HG03103 (cell line): ENCODE measurements around the gene SRSF2.
A peak's percentile ranks its signal among the peaks of the same experiment; 100 is the strongest.
"Not testable (repeated sequence)": the region's sequence is repeated elsewhere in the genome, so short reads cannot be mapped to it uniquely, and the experiment has no call there.

Source experiments
- ATAC-seq: cut with Tn5 transposase; IDR thresholded peaks from one replicate; pipeline ENCODE4 v1.9.1; 2021; ENCODE audit warnings: low read depth; ENCODE audit not compliant: unreplicated experiment

The SRSF2 gene

DNA sequence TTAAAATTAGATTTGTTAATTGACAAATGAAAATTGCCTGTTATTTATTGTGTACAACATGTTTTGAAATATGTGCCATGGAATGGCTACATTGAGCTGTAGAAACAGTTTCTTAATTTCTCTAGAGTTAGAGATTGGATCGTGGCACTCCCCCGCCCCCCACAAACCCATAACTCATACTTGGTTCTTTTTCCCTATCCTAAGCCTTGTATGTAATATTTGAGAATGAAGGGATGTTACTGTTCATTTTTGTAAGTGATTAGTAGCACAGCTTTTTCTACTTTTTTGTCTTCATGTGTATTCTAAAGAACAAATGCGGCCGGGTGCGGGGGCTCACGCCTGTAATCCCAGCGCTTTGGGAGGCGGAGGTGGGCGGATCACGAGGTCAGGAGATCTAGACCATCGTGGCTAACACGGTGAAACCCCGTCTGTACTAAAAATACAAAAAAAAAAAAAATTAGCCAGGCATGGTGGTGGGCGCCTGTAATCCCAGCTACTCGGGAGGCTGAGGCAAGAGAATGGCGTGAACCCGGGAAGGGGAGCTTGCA, 2.5 kb upstream of the SRSF2 start:
- ATAC-seq, result not testable (repeated sequence)

DNA sequence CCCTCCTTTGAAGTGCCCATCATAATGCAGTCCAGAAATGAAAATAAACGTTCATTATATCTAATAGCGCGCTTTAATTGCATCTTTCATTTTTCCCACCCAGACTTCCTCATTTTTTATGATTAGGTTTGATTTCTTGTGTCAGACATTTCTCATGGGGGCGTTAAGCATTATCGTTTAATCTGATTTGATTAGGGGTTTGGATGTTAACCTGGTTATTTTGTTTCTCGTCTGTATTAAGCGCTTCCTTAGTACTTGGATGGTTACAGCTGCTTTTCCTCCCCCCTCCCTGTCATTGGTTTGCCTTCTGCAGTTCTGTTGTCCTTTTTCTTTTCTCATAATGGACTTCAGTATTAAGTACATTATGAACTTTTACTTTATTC, 1.3 kb upstream of the SRSF2 start:
- no peak for ATAC-seq

DNA sequence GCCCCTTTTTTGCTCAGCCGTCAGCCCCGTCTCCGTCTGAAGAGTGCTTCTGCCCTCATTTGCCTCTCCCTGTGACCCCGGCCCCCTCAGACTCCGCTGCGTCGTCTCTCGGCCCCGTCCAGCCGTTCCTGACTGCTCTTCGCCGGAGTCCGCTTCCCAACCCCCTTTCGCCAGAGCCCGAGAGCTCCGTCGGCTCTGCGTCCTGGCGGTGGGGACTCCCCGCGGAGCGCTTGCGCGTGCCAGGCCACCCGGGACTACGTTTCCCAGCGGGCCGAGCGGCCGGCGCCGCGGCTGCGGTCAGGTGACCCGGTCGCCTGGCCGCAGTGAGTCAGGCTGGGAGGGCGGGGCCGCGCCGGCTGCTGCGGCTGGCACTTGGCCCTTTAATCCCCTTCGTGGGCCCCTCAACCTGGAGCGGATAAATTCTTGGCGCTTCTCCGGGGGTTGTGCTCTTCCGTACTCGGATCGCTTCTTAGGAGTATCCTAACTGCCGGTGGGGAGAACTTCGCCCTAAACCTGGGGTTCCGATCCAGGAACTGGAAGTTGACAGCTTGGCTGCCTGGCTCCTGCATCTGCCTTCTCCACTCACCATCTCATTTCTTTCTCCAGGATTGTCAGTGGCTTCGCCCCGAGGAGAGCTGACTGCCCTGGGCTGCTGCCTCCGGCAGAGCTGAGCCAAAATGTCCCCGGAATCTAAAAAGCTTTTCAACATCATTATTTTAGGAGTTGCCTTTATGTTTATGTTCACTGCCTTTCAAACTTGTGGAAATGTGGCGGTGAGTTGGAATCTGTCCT, 741 bp upstream of the SRSF2 start, which contains the start of gene MFSD11:
MFSD11 (plus strand) TSS at position 444 of the 792 bp plus-strand sequence; CDS start at position 678, 234 bp downstream.
- peak; percentile 41 for ATAC-seq

DNA sequence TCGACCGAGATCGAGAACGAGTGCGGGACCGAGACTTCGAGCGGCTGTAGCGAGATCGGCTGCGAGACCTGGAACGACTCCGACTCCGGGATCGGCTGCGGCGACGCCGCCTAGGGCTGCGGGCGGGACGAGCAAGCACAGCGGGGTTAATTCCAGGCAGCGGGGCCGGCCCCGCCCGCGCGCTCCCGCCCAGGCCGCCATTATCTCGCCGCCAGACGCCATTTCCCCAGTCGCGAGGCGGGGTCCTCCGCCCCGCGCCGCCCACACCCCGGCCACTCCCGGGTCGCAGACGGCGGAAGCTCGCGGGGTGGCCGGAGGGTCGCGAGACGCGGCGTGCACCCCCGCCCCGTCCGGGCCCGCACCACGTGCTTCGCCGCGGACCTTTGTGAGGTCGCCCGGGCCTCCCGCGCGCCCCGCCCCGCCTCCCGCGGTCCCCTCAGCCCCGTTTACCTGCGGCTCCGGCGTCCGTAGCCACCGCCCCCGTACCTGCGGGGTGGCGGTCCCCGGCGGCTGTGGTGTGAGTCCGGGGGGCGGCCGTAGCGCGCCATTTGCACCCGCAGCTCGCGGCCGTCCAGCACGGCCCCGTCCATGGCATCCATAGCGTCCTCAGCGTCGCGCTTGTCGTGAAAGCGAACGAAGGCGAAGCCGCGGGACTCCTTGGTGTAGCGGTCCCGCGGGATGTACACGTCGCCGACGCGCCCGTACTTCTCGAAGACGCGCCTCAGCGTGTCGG, 616 bp downstream of the SRSF2 start:
- ATAC-seq, result no peak

DNA sequence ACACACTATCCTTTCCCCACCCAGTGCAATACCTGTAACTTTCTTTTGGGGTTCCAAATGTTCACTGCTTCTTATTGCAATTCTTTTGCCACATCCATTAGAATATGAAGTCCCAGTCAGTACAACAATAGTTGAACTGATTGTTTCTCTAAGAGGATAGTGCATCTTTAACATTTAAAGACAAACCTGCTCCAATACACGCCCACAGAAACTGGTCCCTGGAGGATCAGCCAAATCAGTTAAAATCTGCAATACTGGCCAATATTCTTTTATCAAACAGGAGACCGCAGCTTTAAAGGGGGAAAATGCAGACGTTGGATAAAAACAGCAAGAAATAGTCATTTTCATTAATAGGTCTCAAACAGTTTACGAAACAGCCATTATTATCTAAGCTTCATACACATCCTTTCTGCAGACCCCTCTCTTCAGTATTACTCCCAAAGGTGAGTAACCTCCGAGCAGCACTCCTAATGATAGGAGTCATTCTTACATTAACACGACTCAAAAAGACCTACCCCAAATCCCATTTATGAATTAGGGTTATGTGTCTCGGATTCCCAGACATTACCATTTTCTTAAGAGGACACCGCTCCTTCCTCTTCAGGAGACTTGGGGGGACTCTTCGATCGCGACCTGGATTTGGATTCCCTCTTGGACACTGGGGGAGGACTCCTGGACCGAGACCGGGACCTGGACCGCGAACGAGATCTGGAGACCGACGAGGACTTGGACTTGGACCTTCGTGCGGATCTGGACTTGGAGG, 1.4 kb downstream of the SRSF2 start:
- no peak for ATAC-seq

DNA sequence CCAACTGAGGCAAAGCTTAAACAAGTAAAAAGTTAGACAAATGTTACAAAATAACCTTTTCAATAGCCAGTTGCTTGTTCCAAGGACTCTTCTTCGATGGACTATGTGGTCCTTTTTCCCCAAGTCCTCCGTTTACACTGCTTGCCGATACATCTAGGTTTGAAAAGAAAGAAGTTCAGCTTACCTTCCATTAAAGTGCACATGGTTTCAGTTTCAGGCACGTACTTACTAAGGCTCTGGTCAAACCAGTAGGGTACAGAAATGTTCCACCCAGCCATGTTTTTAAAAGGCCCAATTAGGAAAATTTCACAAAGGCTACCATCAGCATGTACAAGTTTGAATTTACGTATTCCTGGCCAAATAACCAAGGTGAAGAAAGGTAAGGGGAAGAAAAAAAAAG, 2.1 kb downstream of the SRSF2 start:
- ATAC-seq, result no peak

DNA sequence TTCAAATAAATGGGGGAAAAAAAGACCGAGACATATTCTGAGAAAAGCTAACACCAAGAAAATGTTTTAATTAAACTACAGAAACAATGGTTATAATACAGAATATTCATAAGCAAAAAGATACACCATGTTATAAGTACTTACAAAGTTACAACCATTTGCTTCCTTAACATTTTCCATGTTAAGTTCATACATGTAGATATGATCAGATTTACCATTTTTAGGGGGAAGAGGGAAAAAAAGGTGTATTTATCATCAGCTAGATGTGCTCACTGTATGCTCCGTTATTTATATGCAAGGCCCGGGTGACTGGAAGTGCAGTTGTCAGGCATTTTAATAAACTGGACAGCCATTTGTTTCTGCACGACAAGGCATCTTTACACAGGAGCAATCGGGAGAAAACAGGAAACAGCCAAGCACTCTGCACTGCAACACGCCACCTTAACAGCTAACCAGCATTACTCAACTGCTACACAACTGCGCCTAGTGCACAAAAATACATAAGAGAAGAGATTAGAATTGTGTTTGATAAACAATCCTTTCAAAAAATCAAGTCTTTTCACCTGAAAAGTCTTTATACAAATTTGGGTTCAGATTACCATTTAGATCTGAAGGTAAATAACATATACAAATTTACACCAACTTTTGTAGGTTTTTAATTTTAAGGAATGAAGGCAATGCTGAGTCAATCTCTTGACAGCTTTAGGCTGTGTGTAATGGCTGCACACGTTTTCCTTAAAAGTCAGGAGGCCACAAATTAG, 2.9 kb downstream of the SRSF2 start:
- ATAC-seq, result no peak

DNA sequence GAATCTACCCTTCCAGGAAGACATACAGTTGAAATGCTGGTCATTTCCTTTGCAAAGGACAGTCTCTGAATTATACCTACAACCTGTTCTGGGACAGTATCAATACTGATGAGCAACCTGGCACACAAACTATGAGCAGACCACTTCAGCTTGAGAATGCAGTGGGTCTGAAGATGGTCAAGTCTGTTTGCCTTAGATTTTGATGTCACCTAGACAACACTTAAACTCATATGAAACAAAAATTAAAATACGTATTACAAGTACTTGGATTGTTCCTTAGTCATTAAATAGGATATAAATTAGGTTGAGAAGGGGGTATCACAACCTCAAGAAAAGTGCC, 3.5 kb downstream of the SRSF2 start:
- no peak for ATAC-seq

DNA sequence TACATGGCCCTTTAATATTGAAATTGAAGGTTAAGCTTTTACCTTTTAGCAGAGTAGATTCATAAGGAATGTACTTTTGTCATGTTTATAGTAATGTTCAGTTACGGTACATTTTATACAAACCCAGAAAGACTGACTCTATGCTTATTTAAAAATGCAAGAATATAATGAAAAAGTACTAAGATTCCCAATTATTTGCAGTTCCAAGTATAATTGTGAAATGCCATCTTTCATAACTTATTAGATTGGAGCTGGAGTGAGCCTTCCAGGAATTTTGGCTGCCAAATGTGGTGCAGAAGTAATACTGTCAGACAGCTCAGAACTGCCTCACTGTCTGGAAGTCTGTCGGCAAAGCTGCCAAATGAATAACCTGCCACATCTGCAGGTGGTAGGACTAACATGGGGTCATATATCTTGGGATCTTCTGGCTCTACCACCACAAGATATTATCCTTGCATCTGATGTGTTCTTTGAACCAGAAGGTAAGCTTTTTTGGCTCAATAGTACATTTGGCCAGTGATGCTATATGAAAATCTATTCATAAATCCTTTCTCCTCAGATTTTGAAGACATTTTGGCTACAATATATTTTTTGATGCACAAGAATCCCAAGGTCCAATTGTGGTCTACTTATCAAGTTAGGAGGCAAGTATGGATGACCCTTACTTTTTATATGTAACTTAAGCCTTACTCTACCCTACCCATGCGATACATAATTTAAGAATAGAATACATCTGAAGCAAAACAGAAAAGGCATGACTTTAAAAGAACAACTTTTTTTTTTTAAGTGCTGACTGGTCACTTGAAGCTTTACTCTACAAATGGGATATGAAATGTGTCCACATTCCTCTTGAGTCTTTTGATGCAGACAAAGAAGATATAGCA, 4.2 kb downstream of the SRSF2 start:
- no peak for ATAC-seq

DNA sequence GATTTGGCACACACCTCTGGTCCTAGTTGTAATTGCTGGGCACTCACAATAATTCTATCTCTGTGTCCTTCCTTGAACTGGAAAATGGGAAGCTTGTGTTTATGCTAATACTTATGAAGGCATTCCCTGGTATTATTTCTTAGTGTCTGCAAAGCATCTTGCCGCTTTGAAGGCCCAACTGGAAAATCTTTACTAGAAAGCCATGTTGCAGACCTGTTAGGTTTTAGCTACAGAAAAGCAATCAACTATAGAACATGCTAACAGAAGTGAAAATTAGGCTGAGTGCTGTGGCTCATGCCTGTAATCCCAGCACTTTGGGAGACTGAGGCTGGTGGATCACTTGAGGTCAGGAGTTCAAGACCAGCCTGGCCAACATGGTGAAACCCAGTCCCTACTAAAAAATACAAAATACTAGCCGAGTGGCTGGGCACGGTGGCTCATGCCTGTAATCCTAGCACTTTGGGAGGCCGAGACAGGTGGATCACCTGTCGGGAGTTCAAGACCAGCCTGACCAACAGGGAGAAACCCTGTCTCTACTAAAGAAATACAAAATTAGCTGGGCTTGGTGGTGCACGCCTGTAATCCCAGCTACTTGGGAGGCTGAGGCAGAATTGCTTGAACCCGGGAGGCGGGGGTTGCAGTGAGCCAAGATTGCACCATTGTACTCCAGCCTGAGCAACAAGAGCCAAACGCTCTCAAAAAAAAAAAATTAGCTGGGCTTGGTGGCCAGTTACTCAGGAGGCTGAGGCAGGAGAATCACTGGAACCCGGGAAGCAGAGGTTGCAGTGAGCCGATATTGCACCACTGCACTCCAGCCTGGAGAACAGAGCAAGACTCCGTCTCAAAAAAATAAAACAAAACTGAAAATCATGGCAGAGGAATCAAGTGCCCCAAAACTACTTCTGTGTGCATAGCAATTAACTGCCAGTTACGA, 5.1 kb downstream of the SRSF2 start:
- ATAC-seq, result not testable (repeated sequence)

DNA sequence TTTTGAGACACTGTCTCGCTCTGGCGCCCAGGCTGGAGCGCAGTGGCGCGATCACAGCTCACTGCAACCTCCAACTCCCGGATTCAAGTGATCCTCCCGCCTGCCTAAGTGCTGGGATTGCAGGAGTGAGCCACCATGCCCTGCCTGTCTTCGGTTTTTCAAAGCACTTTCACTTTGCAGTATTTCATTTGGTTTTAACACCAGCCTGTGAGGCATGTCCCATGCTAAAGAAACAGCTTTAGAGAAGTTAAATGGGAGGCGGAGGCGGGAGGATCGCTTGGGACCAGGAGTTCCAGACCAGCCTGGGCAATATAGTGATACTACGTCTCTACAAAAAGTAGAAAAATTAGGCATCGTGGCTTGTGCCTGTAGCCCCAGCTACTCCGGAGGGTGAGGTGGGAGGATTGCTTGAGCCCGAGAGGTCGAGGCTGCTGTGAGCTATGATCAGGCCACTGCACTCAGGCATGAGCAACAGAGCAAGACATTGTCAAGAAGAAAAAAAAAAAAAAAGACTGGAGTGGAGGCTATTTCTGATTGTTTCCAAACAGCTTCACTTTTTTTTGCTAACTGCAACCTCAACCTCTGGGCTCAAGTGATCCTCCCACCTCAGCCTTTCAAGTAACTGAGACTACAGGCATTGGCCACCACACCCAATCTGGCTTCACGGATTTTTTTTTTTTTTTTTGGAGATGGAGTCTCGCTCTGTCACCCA, 9.2 kb downstream of the SRSF2 start:
- no peak for ATAC-seq

DNA sequence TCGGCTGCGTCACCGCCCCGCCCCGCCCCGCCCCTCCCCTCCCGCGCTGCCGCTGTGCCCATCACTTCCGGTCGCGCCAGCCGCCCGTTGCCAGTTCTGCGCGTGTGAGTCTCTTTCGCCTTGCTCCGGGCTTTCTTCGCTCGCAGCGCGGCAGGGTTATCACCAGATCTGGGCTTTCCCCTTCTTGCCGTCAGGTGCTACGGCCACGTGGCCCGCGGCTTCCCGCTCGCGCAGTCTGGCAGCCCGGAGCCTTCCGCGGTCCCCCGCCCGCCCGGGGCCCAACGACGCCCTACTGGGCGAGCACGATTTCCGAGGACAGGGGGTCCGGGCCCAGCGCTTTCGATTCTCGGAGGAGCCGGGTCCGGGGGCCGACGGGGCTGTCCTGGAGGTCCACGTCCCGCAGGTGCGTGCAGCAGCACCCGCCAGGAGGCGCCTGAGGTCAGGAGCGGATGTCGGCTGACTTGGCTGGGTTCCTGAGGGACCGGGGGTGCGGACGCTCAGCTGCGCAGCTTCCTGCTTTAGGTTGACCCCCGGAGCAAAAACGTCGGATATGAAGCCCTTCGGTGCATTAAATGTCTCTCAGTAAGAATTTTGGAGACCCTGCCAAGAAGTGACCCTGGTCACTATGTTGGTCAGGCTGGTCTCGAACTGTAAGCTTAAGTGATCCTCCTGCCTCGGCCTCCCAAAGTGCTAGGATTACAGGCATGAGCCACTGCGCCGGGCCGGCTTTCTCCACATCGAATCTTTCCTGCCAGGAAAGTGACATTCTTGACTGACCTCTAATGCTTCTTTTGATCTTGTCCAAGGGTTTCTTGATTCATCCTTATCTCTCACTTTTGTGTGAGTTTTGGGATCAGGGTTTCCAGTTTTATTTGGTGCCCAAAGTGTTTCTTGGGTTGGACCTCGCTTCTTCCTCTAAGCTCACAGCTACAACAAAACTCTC, 10.1 kb downstream of the SRSF2 start, which contains the start of gene METTL23:
METTL23 (plus strand) TSS at position 64 of the 943 bp plus-strand sequence. CDS start 2,872 bp downstream, outside the sequence.
- ATAC-seq, result peak; percentile 34

DNA sequence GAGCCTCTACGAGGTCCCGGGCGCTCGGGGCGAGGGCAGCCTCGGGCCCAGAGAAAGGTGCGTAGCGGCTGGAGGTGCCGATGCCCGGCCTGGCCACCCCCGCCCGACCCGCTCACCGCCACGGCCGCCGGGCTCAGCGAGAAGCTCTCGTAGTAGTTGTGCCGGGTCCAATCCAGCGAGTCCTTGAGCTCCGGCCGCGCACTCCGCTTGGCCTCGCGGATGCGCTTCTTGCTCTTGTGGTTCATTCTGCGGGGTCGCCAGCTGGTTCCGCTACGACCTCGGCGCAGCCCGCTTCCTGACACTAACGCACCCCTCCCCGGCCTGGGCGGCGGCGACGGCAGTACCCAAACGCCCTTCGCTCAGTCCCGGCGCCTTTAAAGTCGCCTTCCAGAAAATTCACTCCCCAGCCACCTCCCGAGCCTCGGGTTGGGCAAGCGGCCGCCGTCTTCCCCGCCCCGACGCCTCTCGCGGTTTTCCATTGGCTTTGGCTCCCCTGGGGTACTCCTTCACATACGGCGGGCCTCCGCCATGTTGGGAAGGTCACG, 10.8 kb downstream of the SRSF2 start, which contains the start of gene JMJD6:
JMJD6 (minus strand) TSS at position 376 of the 545 bp plus-strand sequence; CDS start at position 245, 131 bp downstream.
- peak; percentile 53 for ATAC-seq

DNA sequence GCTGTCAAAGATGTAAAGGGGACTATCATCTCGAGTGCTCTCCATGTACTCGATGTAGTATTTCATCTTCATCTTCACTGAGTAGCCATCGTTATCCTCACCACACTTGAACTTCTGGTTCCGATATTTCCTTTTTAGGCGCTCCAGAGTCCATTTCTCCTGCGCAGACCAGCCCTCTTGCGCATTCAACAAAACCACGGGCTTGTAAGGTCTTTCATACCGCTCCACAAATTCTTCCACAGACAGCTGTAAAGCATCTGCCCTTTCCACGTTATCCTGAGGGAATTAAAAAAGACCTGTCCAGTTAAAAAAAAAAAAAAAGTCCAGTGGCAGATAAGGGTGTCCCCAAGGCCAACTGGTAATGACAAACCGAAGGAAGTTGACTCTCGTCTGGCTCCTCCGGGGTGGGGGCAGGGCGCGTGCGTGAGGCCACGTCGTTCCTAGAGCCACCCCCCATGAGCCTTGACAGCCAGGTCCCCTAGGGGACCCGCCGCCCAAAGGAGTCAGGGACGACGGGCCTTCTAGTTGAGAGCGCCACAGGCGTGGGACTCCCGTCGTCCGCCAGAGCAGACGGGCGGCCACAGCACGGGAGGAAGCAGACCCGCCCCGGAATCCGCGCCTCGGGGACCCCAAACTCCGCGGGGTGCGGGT, 11.4 kb downstream of the SRSF2 start:
- peak; percentile 25 for ATAC-seq

DNA sequence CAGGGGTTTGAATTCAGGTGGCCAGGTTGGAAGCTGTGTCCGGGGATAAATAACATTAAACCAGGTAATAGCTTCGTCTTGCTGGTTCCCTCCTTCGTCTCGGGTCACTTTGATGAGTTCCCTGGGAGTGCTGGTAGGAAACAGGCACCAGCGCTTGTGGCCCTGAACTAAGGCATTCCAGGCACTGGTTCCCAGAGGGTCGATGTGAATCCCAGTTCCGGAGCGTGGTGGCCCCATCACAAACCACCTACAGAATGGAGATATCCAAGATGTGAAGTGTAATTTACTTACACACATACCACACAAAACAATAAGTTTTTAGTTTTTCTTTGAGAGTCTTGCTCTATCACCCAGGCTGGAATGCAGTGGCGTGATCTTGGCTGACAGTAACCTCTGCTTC, 13.3 kb downstream of the SRSF2 start:
- ATAC-seq, result no peak
